Hepatocyte (in vitro differentiated cells): Measurements from ENCODE around the gene CEP78.

Source experiments
- CTCF ChIP-seq: fragments of 200-600 bp; sonication (generic); IDR thresholded peaks from 2 replicates; pipeline ENCODE4 v1.5.1; 2016; ENCODE audit warnings: antibody characterized with exemption, mild to moderate bottlenecking; ENCODE audit not compliant: poor library complexity
- EZH2 ChIP-seq: fragments of 200-600 bp; sonication (generic); IDR thresholded peaks from 2 replicates; pipeline ENCODE4 v1.6.1; 2016; ENCODE audit warnings: antibody characterized with exemption, mild to moderate bottlenecking, borderline replicate concordance

DNA sequence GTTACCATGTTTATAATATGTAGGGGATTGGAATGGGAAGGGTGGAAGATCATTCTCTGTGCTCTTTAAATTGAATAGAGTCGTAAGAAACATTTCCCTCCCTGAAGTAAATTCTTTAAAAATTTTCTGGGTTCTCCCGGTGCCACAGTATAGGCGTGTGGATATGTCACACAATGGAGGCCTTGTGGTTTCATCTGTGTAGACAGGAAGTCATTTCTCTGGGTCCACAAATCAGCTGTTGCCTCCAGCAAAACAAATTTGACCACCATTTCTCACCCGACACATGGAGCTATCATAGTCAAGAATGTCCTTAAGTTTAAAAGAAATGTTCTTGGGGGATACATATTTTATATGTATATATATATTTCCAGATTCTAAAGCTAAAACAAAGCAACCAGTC, 17.4 kb downstream of the CEP78 start:
- no peak for TF ChIP-seq EZH2
- TF ChIP-seq CTCF, result no peak
